Frontal cortex (tissue), 4 donors: ENCODE data around the gene HOXA1. TPM values are rescaled to one million over a fixed set of nuclear protein-coding genes. Genes with fewer than 3 reads are reported as not detected.

ENCODE experiments used
- DNase-seq, 2 donors: peaks; one replicate each; pipeline ENCODE4 v3.0.0; 2012; ENCODE audit warnings: low spot score in 2 of 2
- FAIRE-seq: peaks from 2 replicates; lab custom pipeline; 2012; peaks lifted over from hg19 to GRCh38; lab: Jason Lieb, UNC
- total RNA-seq: library from RNA; depleted of rRNA; stranded (reverse); fragments of >200 nt; gene quantifications from one replicate; pipeline ENCODE4 v1.2.3, GENCODE V29; 2014
- donor health status: control.
- donor health status: control.
- donor health status: control.

The HOXA1 gene
- total RNA-seq, 1 donor from 2014 or later: not detected

DNA sequence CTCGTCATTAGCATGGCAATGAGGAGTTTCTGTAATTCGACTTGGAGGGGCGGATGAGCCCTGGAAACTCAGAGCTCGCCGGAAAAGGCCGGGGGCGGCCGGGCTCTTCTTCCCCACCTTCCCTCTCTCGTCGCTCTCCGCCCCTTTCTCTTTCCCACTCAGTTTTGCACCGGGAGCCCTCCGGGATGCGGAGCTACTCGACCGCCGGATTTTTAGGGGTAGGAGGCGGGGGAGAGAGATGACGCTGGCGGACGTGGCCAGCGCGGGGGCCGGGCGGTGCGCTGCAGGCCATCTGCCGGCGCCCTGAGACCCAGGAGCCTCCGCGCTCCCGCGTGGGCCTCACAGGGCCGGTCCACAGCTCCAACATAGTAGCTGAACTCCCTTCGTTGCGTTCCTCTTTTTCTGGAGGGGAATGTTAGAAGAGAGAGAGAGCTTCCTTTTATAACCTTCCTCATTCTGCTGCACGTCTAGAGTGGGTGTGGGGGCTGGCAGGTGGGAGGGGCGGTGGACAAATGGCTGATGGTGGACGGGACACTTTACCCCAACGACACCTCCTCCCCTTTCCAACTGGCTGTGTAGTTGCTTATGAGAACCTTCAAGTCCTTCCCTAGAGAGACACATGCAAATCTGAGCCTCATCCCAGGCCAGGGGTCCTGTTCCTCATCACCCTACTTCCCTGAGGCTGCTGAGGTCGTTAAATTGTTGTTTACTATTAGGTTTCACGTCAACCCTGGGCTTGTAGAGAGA is 1.1 kb upstream of the HOXA1 start:
- no peak for FAIRE-seq
- DNase-seq: peak in 1 of 2 donors; percentile 30

GRCh38 chr7:27095050-27095896 is 527 bp downstream of the HOXA1 start:
- DNase-seq: peak in 1 of 2 donors; percentile 18
- no peak for FAIRE-seq

GRCh38 chr7:27094304-27095049 is 1.3 kb downstream of the HOXA1 start:
- peak in 1 of 2 donors; percentile 16 for DNase-seq
- no peak for FAIRE-seq

DNA sequence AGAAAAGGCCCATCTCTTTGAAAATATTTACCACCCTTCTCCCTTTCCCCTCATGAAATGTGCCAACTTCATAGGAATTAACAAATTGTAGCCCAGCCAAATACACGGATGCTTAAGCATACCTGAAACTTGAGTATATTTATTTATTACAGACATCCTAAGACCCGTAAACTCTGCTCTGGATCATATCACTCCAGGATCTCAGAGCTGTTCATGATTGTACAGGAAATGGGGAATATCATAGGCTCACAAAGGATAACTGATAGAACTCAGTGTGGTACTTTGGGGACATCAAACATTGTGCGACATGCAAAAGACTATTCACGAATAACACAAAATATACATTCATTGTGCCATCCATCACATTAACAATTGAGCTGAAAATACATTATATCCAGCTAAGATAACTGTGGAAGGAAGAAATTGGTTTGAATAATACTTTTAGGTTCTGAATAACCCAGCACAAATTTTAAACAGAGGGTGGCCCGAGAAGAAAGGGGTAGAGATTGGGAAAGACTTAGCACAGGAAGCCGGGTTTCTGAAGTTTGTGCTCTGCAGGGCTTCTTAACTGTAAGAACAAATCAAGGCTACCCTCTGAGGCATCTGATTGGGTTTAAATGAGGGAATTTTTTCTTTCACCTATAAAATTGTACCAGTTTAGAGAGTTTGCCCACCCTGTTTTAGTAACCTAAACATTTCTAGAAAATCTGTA is 2.5 kb downstream of the HOXA1 start:
- DNase-seq (no peak), FAIRE-seq (no peak)

GRCh38 chr7:27092819-27093110 is 3.0 kb downstream of the HOXA1 start:
- DNase-seq (no peak), FAIRE-seq (no peak)

DNA sequence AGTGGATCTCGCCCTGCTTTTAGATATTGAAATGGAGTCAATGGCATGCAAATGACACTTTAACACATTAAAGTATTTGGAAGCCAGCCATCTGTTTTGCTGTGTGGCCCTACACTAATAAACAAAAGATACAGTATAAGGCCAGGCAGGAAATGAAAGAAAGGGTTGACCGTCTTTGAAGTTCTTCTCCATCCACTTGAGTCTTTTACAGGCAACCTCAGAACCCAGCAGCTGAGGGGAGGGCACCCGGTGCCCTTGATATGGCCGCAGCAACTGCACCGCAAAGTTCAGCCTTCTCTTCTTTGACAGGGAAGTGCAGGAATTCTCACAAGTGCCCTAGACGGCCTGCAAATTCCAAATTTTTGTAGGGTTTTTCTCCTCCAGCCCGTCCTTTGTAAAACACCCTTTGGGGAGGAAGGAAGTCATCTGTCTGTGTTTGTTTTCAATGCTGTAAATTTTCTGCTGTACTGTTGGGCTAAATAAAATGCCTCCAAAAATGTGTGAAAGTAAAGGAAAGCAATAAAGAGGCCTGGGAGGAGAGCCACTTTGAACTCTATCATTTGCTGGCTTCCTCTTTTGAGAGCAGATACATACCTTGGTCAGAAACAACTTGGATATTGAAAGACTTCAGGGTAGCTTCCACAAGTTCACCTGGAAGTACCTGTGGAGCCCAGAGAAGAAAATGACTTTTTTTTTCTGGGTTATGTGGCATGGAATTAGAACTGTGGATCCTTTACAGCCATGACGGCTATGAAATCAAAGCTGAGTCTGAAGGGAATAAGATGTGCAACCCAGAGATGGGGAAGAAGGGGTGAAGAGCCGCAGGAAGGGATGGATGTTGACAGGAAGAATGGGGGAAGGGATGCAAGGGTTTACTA is 3.6 kb downstream of the HOXA1 start:
- DNase-seq (no peak), FAIRE-seq (no peak)

DNA sequence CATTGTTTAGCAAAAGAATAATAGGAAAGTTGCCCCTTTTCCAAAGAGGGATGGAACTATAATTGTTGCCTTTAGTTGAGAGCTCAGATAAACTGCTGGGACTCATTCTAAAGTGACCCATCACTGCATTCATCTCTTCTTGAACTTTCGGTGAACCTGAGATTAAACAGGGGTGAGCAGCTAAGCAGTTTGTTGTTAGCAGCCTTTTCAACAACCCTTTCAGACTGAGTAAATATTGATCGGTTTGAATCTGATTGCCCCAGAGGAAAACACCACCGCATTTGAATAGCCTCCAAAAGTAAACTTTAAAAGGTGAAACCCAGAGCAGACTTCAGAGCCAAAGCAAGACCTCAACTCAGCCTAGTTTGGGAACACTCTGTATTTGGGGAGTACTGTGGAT is 4.7 kb downstream of the HOXA1 start:
- DNase-seq: no peak
- no peak for FAIRE-seq

DNA sequence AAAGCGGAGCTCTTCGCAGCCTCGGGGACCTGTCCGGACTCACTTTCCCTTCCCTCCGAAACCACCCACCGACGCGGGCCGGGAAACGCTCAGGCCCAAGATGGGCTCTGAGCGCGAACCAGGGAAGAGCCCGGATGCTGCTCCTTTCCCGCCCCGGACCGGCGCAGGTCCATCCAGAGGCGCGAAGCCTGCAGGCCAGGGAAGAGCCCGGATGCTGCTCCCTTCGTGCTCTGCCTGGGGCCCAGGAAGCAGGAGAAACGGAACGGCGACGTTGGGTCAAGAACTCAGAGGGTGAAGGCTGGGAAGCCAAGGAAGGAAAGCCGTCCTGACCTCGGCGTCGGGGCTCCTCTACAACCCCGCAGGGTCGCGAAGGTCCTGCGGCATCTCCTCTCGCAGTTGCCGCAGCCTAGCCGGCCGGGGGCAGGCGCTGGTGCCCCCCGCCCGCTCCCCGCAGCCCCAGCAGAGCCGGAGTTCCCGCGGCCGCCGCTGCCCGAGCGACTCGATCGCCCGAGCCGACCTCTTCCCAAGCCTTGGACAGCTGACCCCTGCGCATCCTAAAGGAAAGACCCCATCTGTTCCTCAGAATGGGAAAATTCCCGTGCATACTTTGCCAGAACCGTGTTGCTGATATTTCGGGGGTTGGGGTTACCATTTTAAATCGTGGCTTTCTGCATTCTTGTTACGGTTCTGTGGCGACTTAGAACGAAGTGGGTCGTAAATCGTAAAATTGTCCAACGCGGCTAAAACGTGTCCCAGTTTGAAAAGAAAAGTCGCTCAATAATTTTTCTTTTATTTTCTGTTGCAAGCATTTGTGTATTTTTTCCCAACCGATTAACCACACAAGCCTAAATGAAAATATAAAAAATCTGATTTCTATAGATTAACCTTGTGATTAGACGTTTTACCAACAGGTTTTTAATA is 7.5 kb downstream of the HOXA1 start:
- no peak for FAIRE-seq
- no peak for DNase-seq

DNA sequence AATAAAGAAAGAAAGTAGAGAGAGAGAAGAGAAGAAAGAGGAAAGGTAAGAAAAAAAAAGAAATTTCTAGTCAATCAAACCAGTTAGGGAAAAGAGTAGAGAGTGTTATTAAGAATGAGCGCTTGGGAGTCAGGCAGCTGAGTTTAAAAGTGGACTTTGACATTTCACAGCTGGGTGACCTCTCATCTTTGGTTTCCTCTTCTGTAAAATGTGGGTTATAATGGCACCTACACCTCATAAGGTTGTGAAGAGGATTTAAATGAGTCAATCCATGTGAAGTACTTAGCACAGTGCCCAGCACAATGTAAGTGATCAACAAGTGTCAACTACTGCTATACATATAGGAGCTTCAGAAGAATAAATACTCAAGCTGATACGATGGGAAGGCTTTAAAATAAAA is 12.2 kb downstream of the HOXA1 start:
- no peak for FAIRE-seq
- no peak for DNase-seq

GRCh38 chr7:27082171-27082570 is 13.6 kb downstream of the HOXA1 start:
- DNase-seq (no peak), FAIRE-seq (no peak)

DNA sequence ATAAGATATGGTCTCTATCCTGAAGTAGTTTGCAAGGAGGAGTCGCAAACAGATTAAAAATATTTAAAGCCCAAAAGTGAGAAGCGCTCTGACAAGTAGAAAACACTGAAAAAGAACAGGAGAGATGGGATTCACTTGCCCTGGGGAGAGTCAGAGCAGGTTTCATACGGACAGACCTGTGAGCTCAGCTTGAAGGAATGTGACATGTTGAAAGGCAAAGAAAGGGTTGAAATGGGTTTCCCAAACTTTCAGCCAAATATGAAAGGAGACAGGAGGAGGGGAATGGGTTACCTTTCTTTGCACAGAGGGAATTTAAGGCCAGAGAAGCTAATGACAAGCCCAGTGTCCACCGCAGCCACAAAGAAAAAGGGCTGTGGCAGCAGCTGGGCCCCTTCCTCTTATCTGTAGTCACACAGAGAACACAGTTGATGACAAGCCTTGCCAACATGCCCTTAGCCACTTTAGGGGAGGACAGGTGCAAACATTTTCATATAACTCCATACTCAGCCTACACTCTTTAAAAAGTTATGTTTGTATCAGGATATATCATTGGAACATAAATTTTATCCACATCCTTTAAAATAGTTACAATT is 14.9 kb downstream of the HOXA1 start:
- no peak for FAIRE-seq
- no peak for DNase-seq

DNA sequence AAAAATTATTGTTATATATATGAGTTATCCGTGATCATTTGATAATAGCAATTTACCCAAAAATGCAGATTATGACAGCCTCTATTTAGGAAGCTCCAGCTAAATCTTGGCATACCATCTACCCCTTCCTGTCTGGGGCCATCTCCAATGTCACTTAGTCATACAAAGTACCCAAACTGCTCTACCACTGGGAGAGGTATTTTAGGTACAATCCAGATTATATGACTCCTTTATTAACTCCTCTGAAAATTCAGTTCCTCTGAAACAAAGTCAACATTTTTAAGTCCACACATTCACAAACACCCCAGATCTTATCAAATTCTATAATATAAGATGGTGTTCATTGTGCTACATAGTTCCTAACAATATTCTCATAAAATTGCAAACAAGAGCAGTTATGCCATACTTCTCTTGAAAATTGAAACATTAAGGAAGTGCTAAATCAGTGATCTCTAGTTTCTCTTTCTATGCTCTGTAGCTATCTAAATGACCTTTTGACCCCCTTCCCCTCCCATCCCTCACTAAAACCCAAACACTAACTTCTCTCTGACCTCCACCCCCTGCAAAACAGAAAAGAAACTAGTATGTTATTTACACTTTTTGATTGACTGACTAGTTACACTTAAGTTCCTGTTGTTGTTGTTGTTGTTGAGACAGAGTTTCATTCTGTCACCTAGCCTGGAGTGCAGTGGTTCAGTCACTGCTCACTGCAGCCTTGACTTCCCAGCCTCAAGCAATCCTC is 16.4 kb downstream of the HOXA1 start:
- FAIRE-seq (no peak), DNase-seq (no peak)

DNA sequence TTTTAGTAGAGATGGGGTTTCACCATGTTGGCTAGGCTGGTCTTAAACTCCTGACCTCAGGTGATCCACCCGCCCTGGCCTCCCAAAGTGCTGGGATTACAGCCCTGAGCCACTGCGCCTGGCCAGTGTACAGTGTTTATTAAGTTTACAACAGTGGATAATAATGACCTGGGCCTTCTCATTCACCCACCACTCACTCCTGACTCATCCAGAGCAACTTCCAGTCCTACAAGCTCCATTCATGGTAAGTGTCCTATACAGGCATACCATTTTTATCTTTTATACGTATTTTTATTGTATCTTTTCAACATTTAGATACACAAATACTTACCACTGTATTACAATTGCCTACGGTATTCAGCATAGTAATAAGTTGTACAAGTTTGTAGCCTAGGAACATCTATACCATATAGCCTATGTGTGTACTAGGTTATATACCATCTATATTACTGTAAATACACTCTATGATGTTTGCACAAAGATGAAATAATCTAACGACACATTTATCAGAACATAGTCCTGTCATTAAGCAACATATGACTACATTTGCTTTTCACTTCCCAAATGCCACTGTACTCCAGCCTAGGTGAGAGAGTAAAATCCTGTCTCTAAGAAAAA is 17.1 kb downstream of the HOXA1 start:
- no peak for FAIRE-seq

GRCh38 chr7:27073076-27073475 is 22.7 kb downstream of the HOXA1 start:
- DNase-seq: no peak
- FAIRE-seq: no peak

More for the DNA sequence above, 17.1 kb downstream of the HOXA1 start:
- DNase-seq: no peak

DNA sequence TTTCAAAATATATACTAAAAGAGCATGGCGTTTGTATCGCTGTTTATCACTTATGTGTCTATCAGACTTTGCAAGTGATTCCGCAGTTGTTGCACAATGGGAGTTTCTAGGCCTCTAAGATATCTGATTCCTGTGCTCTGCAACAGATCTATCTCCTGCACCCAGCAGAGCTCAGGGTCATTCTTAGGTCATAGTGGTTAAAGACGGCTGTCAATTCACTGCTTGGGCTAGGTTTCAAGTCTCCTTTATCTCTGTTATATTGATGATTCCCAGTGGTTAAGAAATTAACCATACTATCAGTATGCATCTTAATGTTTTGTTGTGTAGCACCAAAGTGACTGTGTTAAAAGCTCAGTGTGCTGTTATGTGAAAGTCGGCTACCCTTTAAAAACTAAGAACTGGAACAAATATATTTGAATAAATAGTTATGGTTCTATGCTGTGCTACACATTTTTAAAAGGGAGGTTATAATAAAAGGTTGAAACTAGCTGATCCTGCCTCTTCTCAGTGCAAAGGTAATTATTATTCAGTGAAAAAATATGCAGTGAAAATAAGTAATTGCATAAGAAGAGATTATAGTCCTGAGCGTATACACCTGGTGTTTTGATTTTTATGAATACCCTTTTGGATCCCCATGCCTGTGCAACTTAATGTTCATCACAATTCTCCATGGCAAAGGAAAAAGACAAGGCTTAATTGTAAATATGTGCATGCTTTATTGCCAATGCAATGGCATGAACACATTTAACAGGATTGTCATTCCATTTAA is 24.0 kb downstream of the HOXA1 start:
- DNase-seq (no peak), FAIRE-seq (no peak)

GRCh38 chr7:27068259-27068658 is 27.5 kb downstream of the HOXA1 start:
- no peak for DNase-seq
- no peak for FAIRE-seq
